PFSK-1 (cell line): Measurements from ENCODE around the gene RPS5.

Source experiments
- POLR2AphosphoS5 ChIP-seq: IDR thresholded peaks from 2 replicates; pipeline ENCODE4 v1.6.1; 2012; ENCODE audit warnings: low read depth, mild to moderate bottlenecking, control low read depth, low read length, moderate library complexity
- TAF1 ChIP-seq: IDR thresholded peaks from 2 replicates; pipeline ENCODE4 v1.6.1; 2012; ENCODE audit warnings: low read length, control low read depth, borderline replicate concordance; ENCODE audit not compliant: insufficient read depth

DNA sequence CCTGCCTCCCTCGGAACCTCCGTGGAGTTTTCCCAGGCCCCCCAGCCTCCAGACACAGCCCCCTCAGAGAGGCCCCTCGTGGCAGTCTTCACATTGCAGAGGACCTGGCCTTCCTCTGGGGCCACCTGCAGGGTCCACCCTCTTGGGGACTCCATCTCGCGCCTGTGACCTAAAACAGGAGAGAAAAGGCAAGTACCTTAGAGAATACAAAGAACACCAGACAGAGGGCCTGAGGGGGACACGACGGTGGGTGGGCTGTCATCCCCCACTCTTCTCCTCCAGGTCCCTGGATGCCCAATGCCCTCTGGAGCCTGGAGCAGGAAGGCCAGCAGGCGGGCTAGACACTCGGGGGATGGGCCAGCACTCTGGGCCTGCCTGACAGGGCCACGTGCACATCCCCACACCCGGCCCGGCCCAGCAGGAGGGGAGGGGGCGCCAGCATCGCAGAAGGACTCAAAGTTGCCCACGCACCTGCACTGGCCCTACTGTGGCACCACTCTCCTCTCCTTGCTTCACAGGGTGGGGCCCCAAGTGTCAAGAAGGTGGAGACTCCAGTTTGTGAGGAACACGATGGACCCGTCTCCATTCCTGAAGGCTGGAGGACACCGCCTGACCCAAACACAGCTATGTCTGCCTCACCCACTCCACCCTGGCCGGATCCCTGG, 29.5 kb upstream of the RPS5 start:
- no peak for TF ChIP-seq TAF1
- no peak for TF ChIP-seq POLR2AphosphoS5
